ENCODE data around the gene TTC3. TPM values are rescaled to one million over a fixed set of nuclear protein-coding genes. Genes with fewer than 3 reads are reported as not detected.

TTC3 gene
- total RNA-seq, 1 experiment from 2014 or later: 121 TPM

DNA sequence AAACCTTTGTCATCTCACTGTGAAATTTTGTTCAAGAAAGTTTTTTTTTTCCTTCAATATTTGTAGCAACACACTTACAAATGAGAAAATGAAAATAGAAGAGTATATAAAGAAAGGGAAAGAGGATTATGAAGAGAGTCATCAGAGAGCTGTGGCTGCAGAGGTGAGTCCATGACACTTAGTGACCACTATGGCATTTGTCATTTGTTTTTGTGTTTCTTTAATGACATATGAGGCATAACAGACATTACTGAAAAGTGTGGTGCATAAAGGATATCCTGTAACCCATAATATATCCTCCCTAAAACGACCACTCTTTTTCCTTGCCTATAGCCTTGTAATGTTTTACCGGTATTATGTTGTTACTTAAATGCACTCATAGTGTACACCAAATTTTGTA is 113.9 kb downstream of the TTC3 start:
- no peak overlapping the region for H3K4me2 ChIP-seq (ENCODE audit: low read length)
- no peaks in the 10 kb centered on the region for H3K79me2 ChIP-seq (ENCODE audit: low read length)
- H2AFZ ChIP-seq (ENCODE audit: low read length): no peak overlapping the region
- TF ChIP-seq, protein P1, sequence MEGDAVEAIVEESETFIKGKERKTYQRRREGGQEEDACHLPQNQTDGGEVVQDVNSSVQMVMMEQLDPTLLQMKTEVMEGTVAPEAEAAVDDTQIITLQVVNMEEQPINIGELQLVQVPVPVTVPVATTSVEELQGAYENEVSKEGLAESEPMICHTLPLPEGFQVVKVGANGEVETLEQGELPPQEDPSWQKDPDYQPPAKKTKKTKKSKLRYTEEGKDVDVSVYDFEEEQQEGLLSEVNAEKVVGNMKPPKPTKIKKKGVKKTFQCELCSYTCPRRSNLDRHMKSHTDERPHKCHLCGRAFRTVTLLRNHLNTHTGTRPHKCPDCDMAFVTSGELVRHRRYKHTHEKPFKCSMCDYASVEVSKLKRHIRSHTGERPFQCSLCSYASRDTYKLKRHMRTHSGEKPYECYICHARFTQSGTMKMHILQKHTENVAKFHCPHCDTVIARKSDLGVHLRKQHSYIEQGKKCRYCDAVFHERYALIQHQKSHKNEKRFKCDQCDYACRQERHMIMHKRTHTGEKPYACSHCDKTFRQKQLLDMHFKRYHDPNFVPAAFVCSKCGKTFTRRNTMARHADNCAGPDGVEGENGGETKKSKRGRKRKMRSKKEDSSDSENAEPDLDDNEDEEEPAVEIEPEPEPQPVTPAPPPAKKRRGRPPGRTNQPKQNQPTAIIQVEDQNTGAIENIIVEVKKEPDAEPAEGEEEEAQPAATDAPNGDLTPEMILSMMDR (conservative IDR thresholded peaks at IDR 0.05; ENCODE audit: low read depth, low read length): no peak
- TF ChIP-seq EZH2phosphoT487 (IDR thresholded peaks at IDR 0.05; ENCODE audit: borderline replicate concordance, low read length) (no peak), EZH2 (IDR thresholded peaks at IDR 0.05; ENCODE audit: low read length, unreplicated experiment) (no peak)
- no peak overlapping the region for H3K4me3 ChIP-seq (ENCODE audit: low read length)
- ATAC-seq (no peak), DNase-seq (no peak)
- H3K9me2 ChIP-seq (replicated peaks; ENCODE audit: low read length): no peaks in the 10 kb centered on the region
- H3K4me1 ChIP-seq (ENCODE audit: insufficient read depth, low read length): no peaks in the 10 kb centered on the region
- no peaks in the 10 kb centered on the region for H4K20me1 ChIP-seq (ENCODE audit: low read length)
- peaks cover 5% of the 10 kb centered on the region for H3F3A ChIP-seq (ENCODE audit: low read length, unreplicated experiment)
- H3K9ac ChIP-seq (ENCODE audit: low read length): no peak overlapping the region
- H3K27me3 ChIP-seq (ENCODE audit: low read length): no peaks in the 10 kb centered on the region
- no TSS peak for BruUV-seq (replicated peaks)
- CTCF ChIA-PET: no interaction called here
- intact Hi-C loops (cut with micrococcal nuclease): loop anchor here (10.0 kb wide), 1 partner anchor 398 kb away; no protein-coding TSS in a partner anchor
- peaks cover 33% of the 10 kb centered on the region for H3K36me3 ChIP-seq (ENCODE audit: low read depth, low read length)
- no peak overlapping the region for H3K27ac ChIP-seq (ENCODE audit: low read length)
- POLR2A ChIA-PET (ENCODE audit: unreplicated experiment): no interaction called here
- H3K9me3 ChIP-seq (ENCODE audit: low read length): no peaks in the 10 kb centered on the region

DNA sequence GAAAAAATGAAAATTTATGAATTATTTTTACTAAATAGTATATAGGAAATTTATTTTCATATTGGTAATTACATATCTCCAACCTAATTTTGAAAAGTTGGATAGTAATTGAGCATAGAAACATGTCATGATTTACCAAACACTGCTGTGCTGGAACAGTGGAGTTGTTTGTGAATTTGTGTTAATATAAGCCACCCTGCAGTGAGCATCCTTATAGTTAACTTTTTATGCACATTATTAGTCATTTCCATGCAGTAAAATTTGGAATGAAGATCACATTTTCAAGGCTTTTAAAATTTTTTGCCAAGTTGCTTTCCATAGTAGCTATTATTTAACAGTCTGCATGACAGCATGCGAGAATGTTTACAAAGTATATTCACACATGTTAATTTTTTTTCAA is 115.8 kb downstream of the TTC3 start:
- H3K36me3 ChIP-seq (ENCODE audit: low read depth, low read length): peaks cover 37% of the 10 kb centered on the region
- H3K9me3 ChIP-seq (ENCODE audit: low read length): no peaks in the 10 kb centered on the region
- POLR2A ChIA-PET (ENCODE audit: unreplicated experiment): interaction anchor here (0.5 kb wide), 1 partner anchor 13 kb away, joined by 14 read pairs; no protein-coding TSS in a partner anchor
- no peak overlapping the region for H3K4me3 ChIP-seq (ENCODE audit: low read length)
- no peaks in the 10 kb centered on the region for H3K27me3 ChIP-seq (ENCODE audit: low read length)
- peaks cover 5% of the 10 kb centered on the region for H3F3A ChIP-seq (ENCODE audit: low read length, unreplicated experiment)
- no peak overlapping the region for H3K9ac ChIP-seq (ENCODE audit: low read length)
- H2AFZ ChIP-seq (ENCODE audit: low read length): no peak overlapping the region
- intact Hi-C loops (cut with micrococcal nuclease): loop anchor here (2.0 to 10.0 kb wide), 2 partner anchors 34 to 396 kb away; no protein-coding TSS in a partner anchor
- no peaks in the 10 kb centered on the region for H4K20me1 ChIP-seq (ENCODE audit: low read length)
- no peaks in the 10 kb centered on the region for H3K79me2 ChIP-seq (ENCODE audit: low read length)
- CTCF ChIA-PET: interaction anchor here (0.6 kb wide), 1 partner anchor 22 kb away, joined by 3 read pairs; no protein-coding TSS in a partner anchor
- H3K27ac ChIP-seq (ENCODE audit: low read length): no peak overlapping the region
- no peaks in the 10 kb centered on the region for H3K4me1 ChIP-seq (ENCODE audit: insufficient read depth, low read length)
- DNase-seq (peak; percentile 39), ATAC-seq (peak; percentile 92)
- no peak overlapping the region for H3K4me2 ChIP-seq (ENCODE audit: low read length)
- no peak for TF ChIP-seq EZH2phosphoT487 (IDR thresholded peaks at IDR 0.05; ENCODE audit: borderline replicate concordance, low read length)
- TF ChIP-seq EZH2 (IDR thresholded peaks at IDR 0.05; ENCODE audit: low read length, unreplicated experiment): no peak
- no peaks in the 10 kb centered on the region for H3K9me2 ChIP-seq (replicated peaks; ENCODE audit: low read length)
- BruUV-seq (replicated peaks): no TSS peak

DNA sequence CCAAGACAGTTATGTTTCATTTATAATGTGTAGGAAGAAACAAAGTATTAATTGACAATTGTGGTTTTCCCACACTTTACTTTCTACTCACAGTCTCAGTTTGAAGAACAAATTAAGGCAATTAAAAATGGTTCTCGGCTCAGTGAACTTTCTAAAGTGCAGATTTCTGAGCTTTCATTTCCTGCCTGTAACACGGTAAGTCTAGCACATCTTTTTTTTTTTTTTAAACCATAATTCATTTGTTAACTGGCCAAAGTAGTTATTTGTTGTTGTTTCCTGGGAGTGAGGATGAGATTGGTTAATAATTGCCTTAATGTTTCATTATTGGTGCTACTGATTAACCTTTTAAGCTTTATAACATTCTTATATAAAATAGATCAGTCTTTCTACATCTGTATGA is 119.0 kb downstream of the TTC3 start:
- no TSS peak for BruUV-seq (replicated peaks)
- H3K36me3 ChIP-seq (ENCODE audit: low read depth, low read length): peaks cover 53% of the 10 kb centered on the region

More for the DNA sequence above, 119.0 kb downstream of the TTC3 start:
- no peaks in the 10 kb centered on the region for H3K79me2 ChIP-seq (ENCODE audit: low read length)
- TF ChIP-seq EZH2phosphoT487 (IDR thresholded peaks at IDR 0.05; ENCODE audit: borderline replicate concordance, low read length) (no peak), EZH2 (IDR thresholded peaks at IDR 0.05; ENCODE audit: low read length, unreplicated experiment) (no peak)
- TF ChIP-seq, protein P1 (conservative IDR thresholded peaks at IDR 0.05; ENCODE audit: low read depth, low read length): no peak
- no peak overlapping the region for H3K27ac ChIP-seq (ENCODE audit: low read length)
- H3K27me3 ChIP-seq (ENCODE audit: low read length): no peaks in the 10 kb centered on the region
- no peaks in the 10 kb centered on the region for H3K9me2 ChIP-seq (replicated peaks; ENCODE audit: low read length)
- DNase-seq (no peak), ATAC-seq (no peak)
- no peak overlapping the region for H2AFZ ChIP-seq (ENCODE audit: low read length)
- H3K9ac ChIP-seq (ENCODE audit: low read length): no peak overlapping the region
- no peak overlapping the region for H3K4me3 ChIP-seq (ENCODE audit: low read length)
- no peak overlapping the region for H3K4me2 ChIP-seq (ENCODE audit: low read length)
- intact Hi-C loops (cut with micrococcal nuclease): no loop called here
- CTCF ChIA-PET: no interaction called here
- H3K9me3 ChIP-seq (ENCODE audit: low read length): no peaks in the 10 kb centered on the region
- H4K20me1 ChIP-seq (ENCODE audit: low read length): no peaks in the 10 kb centered on the region
- H3K4me1 ChIP-seq (ENCODE audit: insufficient read depth, low read length): peaks cover 4% of the 10 kb centered on the region; the same call in 1 of the 2 replicates
- POLR2A ChIA-PET (ENCODE audit: unreplicated experiment): no interaction called here
- H3F3A ChIP-seq (ENCODE audit: low read length, unreplicated experiment): peaks cover 5% of the 10 kb centered on the region
